CD4-positive, alpha-beta memory T cell (primary cell): ENCODE measurements around the gene SLC35E2B. TPM values are rescaled to one million over a fixed set of nuclear protein-coding genes. Genes with fewer than 3 reads are reported as not detected.
"Not testable (repeated sequence)": the region's sequence is repeated elsewhere in the genome, so short reads cannot be mapped to it uniquely, and the experiment has no call there.

Experiments used
- CTCF ChIA-PET: fragments of 350-600 bp; sonication (Branson Sonifier 250); formaldehyde crosslinking; loops from one replicate; lab custom pipeline; 2021; ENCODE audit warnings: inconsistent platforms; ENCODE audit not compliant: partially characterized antibody; lab: Charles Lee
- POLR2A ChIA-PET: fragments of 350-600 bp; sonication (Branson Sonifier 250); formaldehyde crosslinking; loops from one replicate; lab custom pipeline; 2021; ENCODE audit not compliant: partially characterized antibody; lab: Charles Lee
- DNase-seq, 5 donors: peaks; one replicate each; pipeline versions ENCODE4 v3.0.0 to v3.0.0-alpha.2; 2020 to 2022; ENCODE audit warnings: mixed read lengths in 1 of 5
- H3K27ac ChIP-seq: one replicate; pipeline ENCODE4 v1.7.0; 2013; ENCODE audit warnings: low read depth, low read length
- H3K27me3 ChIP-seq: 2 replicates; pipeline ENCODE4 v1.7.0; 2013; ENCODE audit warnings: mild to moderate bottlenecking, low read length, moderate library complexity; ENCODE audit not compliant: insufficient read depth
- H3K36me3 ChIP-seq: 2 replicates; pipeline ENCODE4 v1.7.0; 2013; ENCODE audit warnings: mild to moderate bottlenecking, low read length, moderate library complexity; ENCODE audit not compliant: insufficient read depth
- H3K4me1 ChIP-seq: 2 replicates; pipeline ENCODE4 v1.7.0; 2013; ENCODE audit warnings: mild to moderate bottlenecking, low read length, moderate library complexity; ENCODE audit not compliant: insufficient read depth
- H3K4me3 ChIP-seq, 2 donors: one replicate each; pipeline ENCODE4 v1.7.0; 2013; ENCODE audit warnings: low read length in 2 of 2, mild to moderate bottlenecking in 1 of 2
- H3K9me3 ChIP-seq, 2 donors: one replicate each; pipeline ENCODE4 v1.7.0; 2013; ENCODE audit warnings: low read length in 2 of 2, control low read depth in 1 of 2; ENCODE audit not compliant: control insufficient read depth in 1 of 2
- H3K27ac Mint-ChIP-seq, 7 donors: one replicate each; pipeline ENCODE4 v1.8.0; 2020 to 2021; ENCODE audit warnings: mixed read lengths in 7 of 7, mild to moderate bottlenecking in 6 of 7, inconsistent platforms in 3 of 7, moderate library complexity in 3 of 7
- H3K27me3 Mint-ChIP-seq, 2 donors: one replicate each; pipeline ENCODE4 v1.8.0; 2020 to 2021; ENCODE audit warnings: mixed read lengths in 2 of 2
- H3K36me3 Mint-ChIP-seq, 2 donors: one replicate each; pipeline ENCODE4 v1.8.0; 2020 to 2021; ENCODE audit warnings: mixed read lengths in 2 of 2, inconsistent platforms in 1 of 2, mild to moderate bottlenecking in 1 of 2
- H3K4me1 Mint-ChIP-seq, 4 donors: one replicate each; pipeline ENCODE4 v1.8.0; 2020 to 2021; ENCODE audit warnings: mixed read lengths in 4 of 4, mild to moderate bottlenecking in 1 of 4
- H3K4me3 Mint-ChIP-seq, 8 donors: one replicate each; pipeline ENCODE4 v1.8.0; 2020 to 2021; ENCODE audit warnings: mixed read lengths in 8 of 8, mild to moderate bottlenecking in 7 of 8, moderate library complexity in 6 of 8, inconsistent platforms in 3 of 8
- H3K9me3 Mint-ChIP-seq, 8 donors: one replicate each; pipeline ENCODE4 v1.8.0; 2020 to 2021; ENCODE audit warnings: mixed read lengths in 8 of 8, mild to moderate bottlenecking in 5 of 8, inconsistent platforms in 3 of 8, moderate library complexity in 1 of 8
- intact Hi-C: fragments of 100-400 bp; cut with micrococcal nuclease; formaldehyde crosslinking; loops from one replicate; pipeline ENCODE4 v1.15.1; 2023
- polyA plus RNA-seq, 2 donors: library from polyadenylated mRNA; unstranded; fragments of 300-500 nt; fragmentation: Illumina TruSeq; gene quantifications; one replicate each; pipeline ENCODE4 v1.2.3, GENCODE V29; 2021
- total RNA-seq, 2 experiments: library from RNA; stranded (reverse); gene quantifications; one replicate each; pipeline ENCODE4 v1.2.3, GENCODE V29; 2021

The SLC35E2B gene
- total and polyA plus RNA-seq, 4 experiments from 2014 or later = 29.4 to 130 (median 85.6) TPM

DNA sequence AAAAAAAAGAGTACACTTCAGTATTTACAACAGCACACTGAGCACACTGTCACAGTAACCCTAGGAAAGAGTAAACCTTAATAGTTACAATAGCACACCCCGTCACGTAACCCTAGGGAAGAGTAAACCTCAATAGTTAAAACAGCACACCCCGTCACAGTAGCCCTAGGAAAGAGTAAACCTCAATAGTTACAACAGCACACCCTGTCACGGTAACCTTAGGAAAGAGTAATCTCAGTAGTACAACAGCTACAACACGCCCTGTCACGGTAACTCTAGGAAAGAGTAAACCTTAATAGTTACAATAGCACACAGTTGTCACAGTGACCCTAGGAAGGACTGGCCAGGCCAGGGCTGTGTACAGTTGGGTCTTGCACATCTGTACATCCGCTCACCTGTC is 28.6 kb upstream of the SLC35E2B start:
- Mint-ChIP-seq H3K27ac (peak overlapping the region in 3 of 7 donors; percentile 26 to 62 (median 59)), H3K27me3 (no peaks in the 10 kb centered on the region), H3K36me3 (peaks cover 25 to 39% of the 10 kb centered on the region in 2 donors), H3K4me3 (peak overlapping the region in 2 of 8 donors; percentile 3 to 17), H3K9me3 (no peaks in the 10 kb centered on the region), H3K4me1 (peaks cover 4 to 15% (median 10%) of the 10 kb centered on the region in 4 donors)
- Histone ChIP-seq H3K27me3 (no peaks in the 10 kb centered on the region), H3K4me1 (peaks cover 5% of the 10 kb centered on the region), H3K9me3 (no peaks in the 10 kb centered on the region), H3K27ac (no peak overlapping the region), H3K36me3 (peaks cover 17% of the 10 kb centered on the region), H3K4me3 (no peak overlapping the region)
- POLR2A ChIA-PET = no interaction called here
- DNase-seq = no peak
- intact Hi-C loops = loop anchor here (5.0 kb wide), 1 partner anchor 186 kb away; no protein-coding TSS in a partner anchor
- CTCF ChIA-PET = no interaction called here

DNA sequence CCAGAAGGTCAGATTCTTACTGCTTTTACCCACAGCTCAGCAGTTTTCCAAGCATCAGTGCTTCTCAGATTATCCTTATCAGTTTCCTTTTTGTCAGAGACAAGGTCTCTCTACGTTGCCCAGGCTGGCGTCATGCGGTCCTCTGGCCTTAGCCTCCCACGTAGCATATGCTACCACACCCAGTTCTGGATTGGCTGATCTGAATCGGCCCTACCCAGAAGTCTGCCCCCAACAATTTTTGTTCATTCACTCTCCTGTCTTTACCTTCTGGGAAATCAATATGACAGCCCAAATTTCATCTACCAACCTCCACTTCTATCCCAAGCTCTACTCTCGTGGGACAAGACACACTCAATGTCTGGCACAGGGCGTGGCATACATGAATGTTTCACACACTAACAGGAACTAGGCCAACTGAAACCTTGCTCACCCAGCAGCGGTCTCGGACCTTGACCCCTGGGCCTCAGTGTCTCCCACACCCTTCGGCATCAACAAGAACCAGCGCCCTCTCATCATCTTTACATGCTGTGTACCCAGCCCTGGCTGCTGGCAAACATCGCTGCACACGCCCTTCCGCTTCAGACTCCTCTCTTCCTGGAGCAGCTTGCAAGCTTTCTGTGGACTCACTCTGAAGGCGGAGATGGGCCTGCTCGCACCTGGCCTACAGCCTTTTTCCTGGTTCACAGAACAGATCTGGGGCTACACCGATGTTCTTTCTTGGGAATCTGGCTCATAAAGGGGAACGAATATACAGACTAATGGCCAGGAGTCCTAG is 22.7 kb upstream of the SLC35E2B start:
- H3K9me3 ChIP-seq, CTCF ChIA-PET, DNase-seq, H3K9me3 Mint-ChIP-seq, H3K36me3 ChIP-seq, H3K27ac ChIP-seq, H3K4me3 ChIP-seq, H3K27me3 ChIP-seq, POLR2A ChIA-PET, H3K27ac Mint-ChIP-seq, intact Hi-C loops, H3K4me3 Mint-ChIP-seq, H3K4me1 Mint-ChIP-seq, H3K27me3 Mint-ChIP-seq, H3K4me1 ChIP-seq: not testable (repeated sequence)
- peaks cover 21 to 35% of the 10 kb centered on the region in 2 donors for H3K36me3 Mint-ChIP-seq

DNA sequence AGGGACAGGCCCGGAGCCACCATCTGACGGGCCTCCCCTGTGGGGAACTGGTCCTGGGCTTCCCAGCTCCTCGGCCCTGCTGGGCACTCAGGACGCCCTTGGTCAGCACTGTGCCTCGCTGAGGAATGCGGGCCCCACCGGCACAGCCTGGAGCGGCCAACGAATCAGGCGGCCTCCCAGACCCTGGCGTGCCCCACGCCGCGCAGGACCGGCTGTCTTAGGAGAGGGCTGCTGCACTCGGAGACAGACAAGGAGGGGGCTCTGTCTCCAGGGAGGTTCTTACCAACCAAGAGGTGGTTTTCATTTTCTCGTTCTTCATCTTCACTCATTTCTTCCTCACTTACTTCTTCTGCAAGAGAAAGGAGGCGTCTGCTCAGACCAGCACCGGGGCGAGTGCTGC is 15.3 kb upstream of the SLC35E2B start:
- DNase-seq, H3K36me3 Mint-ChIP-seq, H3K4me1 Mint-ChIP-seq, POLR2A ChIA-PET, H3K27ac ChIP-seq, H3K9me3 Mint-ChIP-seq, H3K4me1 ChIP-seq, H3K27ac Mint-ChIP-seq, H3K27me3 ChIP-seq, H3K4me3 ChIP-seq, H3K9me3 ChIP-seq, H3K36me3 ChIP-seq, H3K27me3 Mint-ChIP-seq, CTCF ChIA-PET, H3K4me3 Mint-ChIP-seq, intact Hi-C loops: not testable (repeated sequence)

DNA sequence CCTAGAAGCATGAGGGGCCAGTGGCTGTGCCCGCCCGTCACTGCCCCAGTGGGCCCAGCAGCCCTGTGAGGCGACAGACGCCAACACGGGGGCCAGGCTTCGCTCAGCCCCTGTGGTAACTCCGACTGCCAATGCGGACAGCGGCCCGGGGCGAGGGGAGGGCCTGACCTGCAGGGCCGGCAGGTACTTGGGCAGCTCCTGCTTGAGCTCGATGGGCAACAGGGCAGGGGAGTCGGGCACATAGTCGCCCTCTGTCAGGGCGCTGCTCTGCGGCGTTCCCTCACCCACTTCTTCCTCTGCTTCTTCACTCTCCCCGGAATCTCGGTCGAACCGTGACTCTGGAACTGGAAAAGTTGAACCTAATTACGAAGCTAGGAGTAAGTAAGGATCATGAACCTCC is 14.6 kb upstream of the SLC35E2B start:
- H3K4me3 ChIP-seq, H3K9me3 Mint-ChIP-seq, H3K36me3 Mint-ChIP-seq, H3K27me3 ChIP-seq, CTCF ChIA-PET, POLR2A ChIA-PET, H3K4me1 Mint-ChIP-seq, H3K4me1 ChIP-seq, H3K36me3 ChIP-seq, H3K4me3 Mint-ChIP-seq, H3K9me3 ChIP-seq, H3K27ac ChIP-seq, DNase-seq, H3K27me3 Mint-ChIP-seq, H3K27ac Mint-ChIP-seq, intact Hi-C loops: not testable (repeated sequence)

DNA sequence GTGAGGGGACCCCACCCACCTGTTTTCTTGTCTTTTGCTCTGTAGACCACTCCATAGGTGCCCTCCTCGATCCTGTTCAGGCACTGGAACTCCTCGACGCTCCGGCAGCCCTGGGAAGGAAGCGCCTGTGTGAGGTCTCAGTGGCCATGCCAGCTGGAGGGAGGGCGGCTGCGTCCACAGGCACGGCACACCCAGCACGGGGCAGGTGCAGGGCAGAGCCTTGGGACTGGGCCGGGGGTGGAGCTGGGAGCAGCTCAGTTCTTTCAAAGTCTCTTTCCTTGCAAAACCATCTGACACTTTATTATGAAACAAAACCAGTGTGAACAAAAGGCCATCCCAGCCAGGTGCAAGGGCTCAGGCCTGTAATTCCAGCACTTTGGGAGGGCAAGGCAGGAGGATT is 13.0 kb upstream of the SLC35E2B start:
- H3K27me3 Mint-ChIP-seq, H3K27ac ChIP-seq, H3K4me3 ChIP-seq, H3K27me3 ChIP-seq, H3K27ac Mint-ChIP-seq, POLR2A ChIA-PET, DNase-seq, H3K36me3 Mint-ChIP-seq, H3K4me1 Mint-ChIP-seq, H3K4me1 ChIP-seq, H3K9me3 ChIP-seq, H3K36me3 ChIP-seq, CTCF ChIA-PET, H3K4me3 Mint-ChIP-seq, H3K9me3 Mint-ChIP-seq, intact Hi-C loops: not testable (repeated sequence)

DNA sequence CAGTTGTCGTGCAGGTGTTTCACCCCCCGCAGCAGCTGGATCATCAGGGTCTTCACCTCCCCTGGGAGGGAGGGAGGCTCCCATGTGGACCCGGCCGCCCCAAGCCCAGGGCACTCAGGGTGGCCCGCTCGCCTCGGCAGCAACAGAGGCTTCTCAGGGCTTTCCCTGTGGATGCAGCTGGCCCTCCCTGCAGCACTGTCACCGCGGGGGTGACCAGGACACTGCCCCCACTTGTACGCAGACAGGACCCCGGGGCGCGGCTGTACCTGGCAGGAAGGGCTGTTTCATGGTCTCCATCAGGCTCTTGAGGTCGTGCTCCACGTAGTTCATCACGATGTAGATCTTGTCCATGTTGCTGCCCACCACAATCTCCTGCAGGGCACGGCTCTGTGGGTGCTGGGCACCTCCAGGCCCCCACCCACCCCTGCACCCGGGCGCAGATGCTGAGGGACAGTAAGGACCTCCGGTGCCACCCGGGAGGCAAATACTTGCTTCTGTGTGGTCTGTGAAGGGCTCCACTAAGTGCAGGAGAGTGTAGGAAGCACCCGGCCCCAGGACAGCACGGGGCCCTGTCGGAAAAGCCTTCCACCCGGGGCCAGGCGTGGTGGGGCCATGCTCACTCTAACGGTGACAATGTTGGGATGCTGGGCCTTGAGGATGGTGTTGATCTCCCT is 11.8 kb upstream of the SLC35E2B start:
- H3K27ac Mint-ChIP-seq, H3K9me3 Mint-ChIP-seq, POLR2A ChIA-PET, H3K27me3 Mint-ChIP-seq, H3K4me1 ChIP-seq, H3K9me3 ChIP-seq, H3K4me1 Mint-ChIP-seq, H3K36me3 Mint-ChIP-seq, H3K4me3 Mint-ChIP-seq, H3K36me3 ChIP-seq, H3K27ac ChIP-seq, DNase-seq, H3K27me3 ChIP-seq, intact Hi-C loops, CTCF ChIA-PET, H3K4me3 ChIP-seq: not testable (repeated sequence)

DNA sequence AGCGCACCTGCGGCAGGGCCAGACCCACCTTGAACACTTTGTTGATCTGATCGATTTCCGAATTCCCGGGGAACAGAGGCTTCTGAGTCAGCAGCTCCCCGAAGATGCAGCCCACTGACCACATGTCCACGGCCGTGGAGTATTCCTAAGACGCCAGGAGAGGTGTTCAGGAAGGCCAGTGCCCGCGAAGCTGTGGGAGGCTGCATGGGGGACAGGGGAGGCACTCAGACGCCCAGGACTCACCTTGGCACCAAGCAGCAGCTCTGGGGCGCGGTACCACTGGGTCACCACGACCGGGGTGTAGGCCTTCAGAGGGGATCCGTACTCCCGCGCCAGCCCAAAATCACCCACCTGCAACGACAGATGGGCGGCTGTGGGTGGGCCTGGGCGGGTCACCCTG is 11.2 kb upstream of the SLC35E2B start:
- Mint-ChIP-seq H3K36me3 (peaks cover 4 to 6% of the 10 kb centered on the region in 2 donors), H3K4me3 (no peak overlapping the region), H3K9me3 (no peaks in the 10 kb centered on the region), H3K27ac (no peak overlapping the region), H3K4me1 (peaks cover 0 to 4% (median 0%) of the 10 kb centered on the region in 4 donors), H3K27me3 (no peaks in the 10 kb centered on the region)
- ChIA-PET CTCF (no interaction called here), POLR2A (no interaction called here)
- H3K9me3 ChIP-seq = no peaks in the 10 kb centered on the region
- no peak for DNase-seq
- H3K27ac ChIP-seq = no peak overlapping the region
- H3K36me3 ChIP-seq = no peaks in the 10 kb centered on the region
- intact Hi-C loops = no loop called here
- H3K4me1 ChIP-seq = no peaks in the 10 kb centered on the region
- H3K27me3 ChIP-seq = no peaks in the 10 kb centered on the region
- H3K4me3 ChIP-seq = no peak overlapping the region
